Neural progenitor cell (in vitro differentiated cells): Measurements from ENCODE around the gene ANO2.

Experiments
- EZH2phosphoT487 ChIP-seq: fragments of 200-600 bp; sonication (generic); IDR thresholded peaks from 2 replicates; pipeline ENCODE4 v1.6.1; 2017; ENCODE audit warnings: antibody characterized with exemption
- TF ChIP-seq, protein P1 (sequence below): fragments of 200-600 bp; sonication (generic); IDR thresholded peaks from 2 replicates; pipeline ENCODE4 v1.5.1; 2017; ENCODE audit warnings: antibody characterized with exemption, mild to moderate bottlenecking

DNA sequence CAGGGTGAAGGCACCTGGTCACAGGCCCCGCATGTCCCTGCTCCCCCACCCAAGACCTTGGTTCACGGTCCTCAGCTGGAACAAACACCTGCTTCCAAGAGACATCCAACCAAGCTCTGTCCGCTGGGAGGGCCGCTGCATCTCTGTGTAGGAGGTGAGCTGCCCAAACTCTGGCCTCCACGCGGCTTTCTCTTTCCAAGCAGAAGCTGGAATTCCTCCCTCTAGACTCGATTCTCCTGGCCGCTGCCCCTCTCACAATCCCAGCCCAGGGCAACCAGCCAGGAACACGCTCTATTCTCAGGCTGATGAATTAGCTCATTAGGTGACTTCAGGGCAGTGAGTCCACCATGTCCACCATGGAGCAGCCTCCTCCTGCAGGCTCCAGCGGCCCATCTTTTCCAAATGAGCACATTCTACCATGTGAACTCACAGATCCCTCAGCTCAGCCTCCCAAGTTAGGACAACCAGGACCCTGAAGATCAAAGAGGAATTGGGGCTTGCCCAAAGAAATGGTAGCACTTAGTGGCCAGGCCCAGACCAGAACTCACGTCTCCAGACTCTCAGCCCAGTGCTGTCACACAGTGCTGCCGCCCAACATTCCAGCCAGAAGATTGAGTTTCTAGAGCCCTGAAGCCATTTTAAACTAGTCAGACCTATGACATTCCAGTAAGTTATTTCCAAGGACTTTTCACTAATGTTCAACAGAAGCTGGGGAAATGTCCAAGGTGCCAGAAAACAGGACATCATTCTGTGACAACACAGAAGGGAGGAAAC is 146.6 kb downstream of the ANO2 start:
- TF ChIP-seq, protein P1, sequence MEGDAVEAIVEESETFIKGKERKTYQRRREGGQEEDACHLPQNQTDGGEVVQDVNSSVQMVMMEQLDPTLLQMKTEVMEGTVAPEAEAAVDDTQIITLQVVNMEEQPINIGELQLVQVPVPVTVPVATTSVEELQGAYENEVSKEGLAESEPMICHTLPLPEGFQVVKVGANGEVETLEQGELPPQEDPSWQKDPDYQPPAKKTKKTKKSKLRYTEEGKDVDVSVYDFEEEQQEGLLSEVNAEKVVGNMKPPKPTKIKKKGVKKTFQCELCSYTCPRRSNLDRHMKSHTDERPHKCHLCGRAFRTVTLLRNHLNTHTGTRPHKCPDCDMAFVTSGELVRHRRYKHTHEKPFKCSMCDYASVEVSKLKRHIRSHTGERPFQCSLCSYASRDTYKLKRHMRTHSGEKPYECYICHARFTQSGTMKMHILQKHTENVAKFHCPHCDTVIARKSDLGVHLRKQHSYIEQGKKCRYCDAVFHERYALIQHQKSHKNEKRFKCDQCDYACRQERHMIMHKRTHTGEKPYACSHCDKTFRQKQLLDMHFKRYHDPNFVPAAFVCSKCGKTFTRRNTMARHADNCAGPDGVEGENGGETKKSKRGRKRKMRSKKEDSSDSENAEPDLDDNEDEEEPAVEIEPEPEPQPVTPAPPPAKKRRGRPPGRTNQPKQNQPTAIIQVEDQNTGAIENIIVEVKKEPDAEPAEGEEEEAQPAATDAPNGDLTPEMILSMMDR: no peak
- no peak for TF ChIP-seq EZH2phosphoT487
